A549 (cell line): ENCODE measurements around the gene DPYD. TPM values are rescaled to one million over a fixed set of nuclear protein-coding genes. Genes with fewer than 3 reads are reported as not detected.
A peak's percentile ranks its signal among the peaks of the same experiment; 100 is the strongest.

Source experiments
- ATAC-seq, 2 experiments: fragments of 200-7000 bp in 1 of 2; fragments of >200 bp in 1 of 2; cut with Nextera tagmentation in 1 of 2; cut with Tn5 transposase in 1 of 2; 3 replicates each; pipeline versions ENCODE4 v1.8.0 to v1.9.1; 2018 to 2020; ENCODE audit warnings: mild to moderate bottlenecking in 1 of 2, moderate library complexity in 1 of 2
- CTCF ChIA-PET: fragments of 300-600 bp; sonication (Branson Sonifier 250); formaldehyde crosslinking; extraction: SDS; loops from one replicate; lab custom pipeline; 2021; ENCODE audit warnings: antibody characterized with exemption, inconsistent platforms; lab: Yijun Ruan, JAX
- POLR2A ChIA-PET: fragments of 350-600 bp; formaldehyde crosslinking; extraction: SDS; loops from one replicate; lab custom pipeline; 2021; ENCODE audit warnings: antibody characterized with exemption, inconsistent platforms; lab: Yijun Ruan, JAX
- DNase-seq, 2 experiments: peaks; one replicate each; pipeline versions ENCODE4 v3.0.0 to v3.0.0-alpha.2; 2011 to 2016; ENCODE audit warnings: low read depth in 1 of 2, low spot score in 1 of 2
- FAIRE-seq: peaks from 2 replicates; lab custom pipeline; 2011; peaks lifted over from hg19 to GRCh38; lab: Jason Lieb, UNC
- H3K27ac ChIP-seq, 2 experiments: fragments of >200 bp; sonication (Bioruptor Twin); formaldehyde crosslinking; 3 replicates each; pipeline ENCODE4 v1.5.1; 2016 to 2017
- H3K4me1 ChIP-seq: fragments of >200 bp; sonication (Bioruptor Twin); formaldehyde crosslinking; 3 replicates; pipeline ENCODE4 v1.6.1; 2016
- H3K4me2 ChIP-seq: fragments of >200 bp; sonication (Bioruptor Twin); formaldehyde crosslinking; 3 replicates; pipeline ENCODE4 v1.6.1; 2016
- H3K4me3 ChIP-seq: fragments of >200 bp; sonication (Bioruptor Twin); formaldehyde crosslinking; 3 replicates; pipeline ENCODE4 v1.5.1; 2016
- H3K9me3 ChIP-seq: fragments of >200 bp; sonication (Bioruptor Twin); formaldehyde crosslinking; 3 replicates; pipeline ENCODE4 v1.6.1; 2016
- CEBPB ChIP-seq, 2 experiments: fragments of >200 bp in 1 of 2; sonication (Bioruptor Twin) in 1 of 2; formaldehyde crosslinking in 1 of 2; IDR thresholded peaks; 2 replicates each; pipeline ENCODE4 v1.6.1; 2012 to 2016
- CTCF ChIP-seq: fragments of >200 bp; sonication (Bioruptor Twin); formaldehyde crosslinking; IDR thresholded peaks from 3 replicates; pipeline ENCODE4 v1.5.1; 2016
- EHF ChIP-seq: fragments of 250-450 bp; sonication (Bioruptor Pico); IDR thresholded peaks from 2 replicates; pipeline ENCODE4 v1.5.0; 2020; ENCODE audit warnings: mild to moderate bottlenecking
- EHMT2 ChIP-seq: fragments of 200-600 bp; sonication (generic); IDR thresholded peaks from 2 replicates; pipeline ENCODE4 v1.6.1; 2016; ENCODE audit warnings: antibody characterized with exemption, low read depth, mild to moderate bottlenecking, moderate library complexity
- FOSB ChIP-seq: fragments of 250-450 bp; sonication (Bioruptor Pico); IDR thresholded peaks from 2 replicates; pipeline ENCODE4 v1.5.0; 2020; ENCODE audit warnings: mild to moderate bottlenecking, moderate library complexity
- GATA3 ChIP-seq: IDR thresholded peaks from 2 replicates; pipeline ENCODE4 v1.6.1; 2012; ENCODE audit warnings: borderline replicate concordance
- HEYL ChIP-seq: fragments of 250-450 bp; sonication (Bioruptor Pico); IDR thresholded peaks from 2 replicates; pipeline ENCODE4 v1.8.0; 2021; ENCODE audit warnings: mild to moderate bottlenecking, moderate library complexity
- HOXB13 ChIP-seq: fragments of 250-450 bp; sonication (Bioruptor Pico); IDR thresholded peaks from 2 replicates; pipeline ENCODE4 v1.5.0; 2020; ENCODE audit warnings: low read depth, mild to moderate bottlenecking, moderate library complexity
- HOXB5 ChIP-seq: fragments of 250-450 bp; sonication (Bioruptor Pico); IDR thresholded peaks from 2 replicates; pipeline ENCODE4 v1.5.0; 2020; ENCODE audit warnings: mild to moderate bottlenecking, moderate library complexity
- JUN ChIP-seq, 2 experiments: fragments of >200 bp; sonication (Bioruptor Twin); formaldehyde crosslinking; IDR thresholded peaks; 2 replicates in 1 of 2; 3 replicates in 1 of 2; pipeline ENCODE4 v1.6.1; 2016 to 2017
- JUNB ChIP-seq: fragments of >200 bp; sonication (Bioruptor Twin); formaldehyde crosslinking; IDR thresholded peaks from 2 replicates; pipeline ENCODE4 v1.6.1; 2016
- KDM5A ChIP-seq: fragments of 200-600 bp; sonication (generic); IDR thresholded peaks from 2 replicates; pipeline ENCODE4 v1.6.1; 2016; ENCODE audit warnings: antibody characterized with exemption, mild to moderate bottlenecking
- MAX ChIP-seq: IDR thresholded peaks from 2 replicates; pipeline ENCODE4 v1.6.1; 2012
- MAZ ChIP-seq: fragments of 150-350 bp; IDR thresholded peaks from 2 replicates; pipeline ENCODE4 v1.6.1; 2014; ENCODE audit warnings: antibody characterized with exemption, low read depth, low read length, borderline replicate concordance
- MYC ChIP-seq: IDR thresholded peaks from 2 replicates; pipeline ENCODE4 v1.6.1; 2012; ENCODE audit warnings: mild to moderate bottlenecking, inconsistent platforms, low read length, improper control_type of control experiment, borderline replicate concordance
- PHF8 ChIP-seq: fragments of 200-600 bp; sonication (generic); IDR thresholded peaks from 2 replicates; pipeline ENCODE4 v1.6.1; 2016; ENCODE audit warnings: low read depth, mild to moderate bottlenecking, antibody characterized with exemption, moderate library complexity, borderline replicate concordance
- POLR2A ChIP-seq: IDR thresholded peaks from 2 replicates; pipeline ENCODE4 v1.6.1; 2012; ENCODE audit warnings: mild to moderate bottlenecking, low read length
- RAD21 ChIP-seq, 2 experiments: fragments of >200 bp in 1 of 2; sonication (Bioruptor Twin) in 1 of 2; formaldehyde crosslinking in 1 of 2; IDR thresholded peaks in 1 of 2; conservative IDR thresholded peaks in 1 of 2; 2 replicates in 1 of 2; 3 replicates in 1 of 2; pipeline ENCODE4 v1.6.1; 2012 to 2018; ENCODE audit warnings: inconsistent platforms in 1 of 2
- SMC3 ChIP-seq: fragments of >200 bp; sonication (Bioruptor Twin); formaldehyde crosslinking; IDR thresholded peaks from 3 replicates; pipeline ENCODE4 v1.6.1; 2018; ENCODE audit warnings: inconsistent platforms
- ZSCAN20 ChIP-seq: fragments of 250-450 bp; sonication (Bioruptor Pico); IDR thresholded peaks from 2 replicates; pipeline ENCODE4 v1.8.0; 2022; ENCODE audit warnings: mild to moderate bottlenecking, moderate library complexity
- WGBS: methylation state at CpG from one replicate; pipeline ENCODE4 v1.1.6; 2017; ENCODE audit errors: missing lambda C conversion rate; 5-methylcytosine and 5-hydroxymethylcytosine counted together
- polyA plus RNA-seq, 4 experiments: library from polyadenylated mRNA; depleted of rRNA in 3 of 4; stranded (reverse); fragments of >200 nt; fragmentation: RNase III in 1 of 4; extraction: RNeasy Plus Mini Kit Qiagen cat#74134 plus additional on column Dnase treatment in 1 of 4; gene quantifications; 2 replicates in 3 of 4; 3 replicates in 1 of 4; pipeline ENCODE4 v1.2.3, GENCODE V29; 2011 to 2017

The DPYD gene
- polyA plus RNA-seq, 2 of the 4 experiments (the other 2 are of a cell fraction): 5.9 to 7.5 TPM

GRCh38 chr1:97192872-97193572 is 727.8 kb downstream of the DPYD start:
- H3K4me2 ChIP-seq: peak overlapping the region; percentile 68
- no peak overlapping the region for H3K4me3 ChIP-seq
- DNase-seq: peak; percentile 5 to 53
- CTCF ChIA-PET: interaction anchor here (0.5 kb wide), 1 partner anchor 254 kb away, joined by 3 read pairs; no protein-coding TSS in a partner anchor
- peaks cover 14% of the 10 kb centered on the region for H3K4me1 ChIP-seq
- no peaks in the 10 kb centered on the region for H3K9me3 ChIP-seq
- TF ChIP-seq MAX (no peak), RAD21 (conservative IDR thresholded peaks at IDR 0.05 in 1 of 2, IDR thresholded peaks at IDR 0.05 in 1 of 2) (peak in 1 of 2 experiments; percentile 17; a peak in 1 of 5 replicates), JUNB (0 out of 2 replicates have a peak, but pooled peaks have one; percentile 36)
- FAIRE-seq: no peak
- POLR2A ChIA-PET: no interaction called here
- peak overlapping the region in 1 of 2 experiments; percentile 65; a peak in 3 of 6 replicates for H3K27ac ChIP-seq
- peak; percentile 74 to 90; a peak in 5 of 6 replicates for ATAC-seq
- 31% methylated on average over 4 of the region's 4 CpGs for WGBS

- no peak for ATAC-seq
- Histone ChIP-seq H3K4me1 (peaks cover 14% of the 10 kb centered on the region), H3K4me2 (no peak overlapping the region), H3K27ac (no peak overlapping the region), H3K9me3 (no peaks in the 10 kb centered on the region), H3K4me3 (no peak overlapping the region)
- FAIRE-seq: no peak
- no peak for DNase-seq
- TF ChIP-seq HEYL: no peak
- no peak for TF ChIP-seq PHF8
- CTCF ChIA-PET: interaction anchor here (0.8 kb wide), 1 partner anchor 437 kb away, joined by 3 read pairs; no protein-coding TSS in a partner anchor
- POLR2A ChIA-PET: no interaction called here
Observed at GRCh38 chr1:97190326-97190725, 730.5 kb downstream of the DPYD start.

GRCh38 chr1:97186381-97186780 is 734.5 kb downstream of the DPYD start:
- H3K4me2 ChIP-seq: no peak overlapping the region
- no peak overlapping the region for H3K4me3 ChIP-seq
- WGBS: 66% methylated on average over 6 of the region's 6 CpGs
- no peak for ATAC-seq
- H3K27ac ChIP-seq: no peak overlapping the region
- no peak for TF ChIP-seq PHF8
- no peak for TF ChIP-seq JUN (IDR thresholded peaks at IDR 0.05)
- no peak for TF ChIP-seq CTCF
- TF ChIP-seq EHMT2: no peak
- no peak for TF ChIP-seq HOXB13 (CRISPR knock-in tag)
- TF ChIP-seq GATA3: no peak
- peak; percentile 11 to 33; a peak in 1 of 5 replicates for TF ChIP-seq RAD21 (conservative IDR thresholded peaks at IDR 0.05 in 1 of 2, IDR thresholded peaks at IDR 0.05 in 1 of 2)
- 0 out of 3 replicates have a peak, but pooled peaks have one; percentile 19 for TF ChIP-seq SMC3
- TF ChIP-seq HOXB5 (CRISPR knock-in tag): no peak
- no peak for TF ChIP-seq POLR2A
- no peak for TF ChIP-seq CEBPB (IDR thresholded peaks at IDR 0.05)
- TF ChIP-seq MYC: no peak
- no peak for TF ChIP-seq MAZ
- no peak for TF ChIP-seq HEYL
- no peak for TF ChIP-seq EHF (CRISPR knock-in tag)
- no peak for TF ChIP-seq KDM5A
- no peak for TF ChIP-seq FOSB (CRISPR knock-in tag)
- TF ChIP-seq ZSCAN20 (CRISPR knock-in tag): no peak
- TF ChIP-seq, all 56 proteins: peak for 2
- ChIA-PET POLR2A (no interaction called here), CTCF (no interaction called here)
- no peaks in the 10 kb centered on the region; the same call in 2 of the 3 replicates for H3K4me1 ChIP-seq
- no peaks in the 10 kb centered on the region for H3K9me3 ChIP-seq
- FAIRE-seq (no peak), DNase-seq (peak in 1 of 2 experiments; percentile 22)
